Endothelial cell of umbilical vein (primary cell): ENCODE measurements around the gene NUDT5. TPM values are rescaled to one million over a fixed set of nuclear protein-coding genes. Genes with fewer than 3 reads are reported as not detected.
"Not testable (repeated sequence)": the region's sequence is repeated elsewhere in the genome, so short reads cannot be mapped to it uniquely, and the experiment has no call there.

Source experiments
- BruUV-seq: library from RNA; stranded (reverse); fragments of 400-500 nt; replicated peaks from 2 replicates; lab custom pipeline; 2021; lab: Mats Ljungman, UMichigan
- CTCF ChIA-PET: fragments of 300-600, 350-600 bp; sonication (Branson Sonifier 250); formaldehyde crosslinking; loops from one replicate; lab custom pipeline; 2021; ENCODE audit warnings: antibody characterized with exemption, inconsistent platforms; lab: Charles Lee
- POLR2A ChIA-PET: fragments of 300-600, 350-600 bp; sonication (Branson Sonifier 250); formaldehyde crosslinking; loops from one replicate; lab custom pipeline; 2021; ENCODE audit warnings: antibody characterized with exemption, inconsistent platforms; lab: Charles Lee
- DNase-seq: peaks from one replicate; pipeline ENCODE4 v3.0.0-alpha.2; 2011; ENCODE audit warnings: low read depth, low spot score
- FAIRE-seq: peaks from 2 replicates; lab custom pipeline; 2011; peaks lifted over from hg19 to GRCh38; lab: Jason Lieb, UNC
- H2AFZ ChIP-seq: 2 replicates; pipeline ENCODE4 v1.6.0; 2012; ENCODE audit warnings: low read depth, low read length, control low read depth, inconsistent platforms
- H3K27ac ChIP-seq: 2 replicates; pipeline ENCODE4 v1.5.1; 2011; ENCODE audit warnings: low read depth, mild to moderate bottlenecking, control low read depth, low read length, moderate library complexity; ENCODE audit not compliant: insufficient read depth
- H3K27me3 ChIP-seq, 2 experiments: 2 replicates each; pipeline versions ENCODE4 v1.6.0 to v1.6.1; 2011; ENCODE audit warnings: low read length in 2 of 2, mixed read lengths in 1 of 2; ENCODE audit not compliant: control insufficient read depth in 2 of 2, insufficient read depth in 2 of 2
- H3K36me3 ChIP-seq, 2 experiments: 2 replicates in 1 of 2; 3 replicates in 1 of 2; pipeline ENCODE4 v1.5.1; 2011; ENCODE audit warnings: low read length in 2 of 2, mild to moderate bottlenecking in 1 of 2, moderate library complexity in 1 of 2; ENCODE audit not compliant: control insufficient read depth in 2 of 2, insufficient read depth in 2 of 2; ENCODE audit errors: extremely low read depth in 1 of 2
- H3K4me1 ChIP-seq: 3 replicates; pipeline ENCODE4 v1.5.1; 2011; ENCODE audit warnings: mild to moderate bottlenecking, low read length; ENCODE audit not compliant: control insufficient read depth, insufficient read depth; ENCODE audit errors: extremely low read depth
- H3K4me2 ChIP-seq: 2 replicates; pipeline ENCODE4 v1.6.1; 2011; ENCODE audit warnings: low read length, control low read depth, mixed read lengths; ENCODE audit not compliant: insufficient read depth
- H3K4me3 ChIP-seq, 3 experiments: fragments of 200-600 bp in 1 of 3; sonication (generic), shearing (Covaris generic) in 1 of 3; replicated peaks in 1 of 3; 2 replicates each; pipeline ENCODE4 v1.5.1; 2011 to 2016; ENCODE audit warnings: control low read depth in 3 of 3, low read length in 3 of 3, mild to moderate bottlenecking in 2 of 3, inconsistent platforms in 1 of 3, low read depth in 1 of 3, moderate library complexity in 1 of 3; ENCODE audit not compliant: insufficient read depth in 1 of 3
- H3K79me2 ChIP-seq: 2 replicates; pipeline ENCODE4 v1.6.0; 2012; ENCODE audit warnings: low read length, inconsistent platforms; ENCODE audit not compliant: control insufficient read depth, insufficient read depth
- H3K9ac ChIP-seq: replicated peaks from 2 replicates; pipeline ENCODE3; 2011; ENCODE audit warnings: low read length, control low read depth; ENCODE audit not compliant: insufficient read depth; ENCODE audit errors: extremely low read depth
- H3K9me1 ChIP-seq: replicated peaks from 3 replicates; pipeline ENCODE4 v1.6.0; 2011; ENCODE audit warnings: mild to moderate bottlenecking, low read length; ENCODE audit not compliant: control insufficient read depth, insufficient read depth; ENCODE audit errors: extremely low read depth
- H3K9me3 ChIP-seq: replicated peaks from 2 replicates; pipeline ENCODE4 v1.5.1; 2012; ENCODE audit warnings: low read length, inconsistent platforms; ENCODE audit not compliant: control insufficient read depth, insufficient read depth
- H4K20me1 ChIP-seq: replicated peaks from 2 replicates; pipeline ENCODE3; 2011; ENCODE audit warnings: mild to moderate bottlenecking, low read length; ENCODE audit not compliant: control insufficient read depth, insufficient read depth; ENCODE audit errors: extremely low read depth
- MAX ChIP-seq: IDR thresholded peaks from 2 replicates; pipeline ENCODE4 v1.6.1; 2011; ENCODE audit not compliant: insufficient read depth, insufficient read length
- dilution Hi-C: fragments of 300-500 bp; cut with MboI; formaldehyde crosslinking; loops from one replicate; pipeline ENCODE4 v1.15.0; 2019; ENCODE audit warnings: low sequenced_read_pairs; ENCODE audit not compliant: extremely low pct_ligation_motif_present
- intact Hi-C: fragments of 100-400 bp; cut with micrococcal nuclease; formaldehyde crosslinking; loops from one replicate; pipeline ENCODE4 v1.10.0; 2022
- polyA plus RNA-seq, 4 experiments: library from polyadenylated mRNA; depleted of rRNA in 3 of 4; stranded (reverse) in 3 of 4; unstranded in 1 of 4; fragments of >200 nt; gene quantifications; 2 replicates each; pipeline versions ENCODE4 v1.2.1 to v1.2.3, GENCODE V29; 2011 to 2012; ENCODE audit warnings: missing spikeins in 1 of 4
- total RNA-seq: library from RNA; stranded (reverse); gene quantifications from 2 replicates; pipeline ENCODE4 v1.2.3, GENCODE V29; 2021

Gene NUDT5
- total and polyA plus RNA-seq, 2 donors (not counting 3 experiments of a cell fraction or from before 2014, with no cell fraction given) = 81.8 to 87.8 TPM

- DNase-seq, H3K4me3 ChIP-seq, H3K9me1 ChIP-seq, H2AFZ ChIP-seq, H3K9me3 ChIP-seq, H3K9ac ChIP-seq, H3K79me2 ChIP-seq, H3K27ac ChIP-seq, FAIRE-seq, H3K4me2 ChIP-seq, POLR2A ChIA-PET, CTCF ChIA-PET, H3K4me1 ChIP-seq, BruUV-seq, H3K27me3 ChIP-seq, H4K20me1 ChIP-seq, intact Hi-C loops, dilution Hi-C loops: not testable (repeated sequence)
- H3K36me3 ChIP-seq = peaks cover 20 to 21% of the 10 kb centered on the region in 2 experiments
These were observed 24.2 kb downstream of the NUDT5 start for GRCh38 chr10:12171512-12171911.

DNA sequence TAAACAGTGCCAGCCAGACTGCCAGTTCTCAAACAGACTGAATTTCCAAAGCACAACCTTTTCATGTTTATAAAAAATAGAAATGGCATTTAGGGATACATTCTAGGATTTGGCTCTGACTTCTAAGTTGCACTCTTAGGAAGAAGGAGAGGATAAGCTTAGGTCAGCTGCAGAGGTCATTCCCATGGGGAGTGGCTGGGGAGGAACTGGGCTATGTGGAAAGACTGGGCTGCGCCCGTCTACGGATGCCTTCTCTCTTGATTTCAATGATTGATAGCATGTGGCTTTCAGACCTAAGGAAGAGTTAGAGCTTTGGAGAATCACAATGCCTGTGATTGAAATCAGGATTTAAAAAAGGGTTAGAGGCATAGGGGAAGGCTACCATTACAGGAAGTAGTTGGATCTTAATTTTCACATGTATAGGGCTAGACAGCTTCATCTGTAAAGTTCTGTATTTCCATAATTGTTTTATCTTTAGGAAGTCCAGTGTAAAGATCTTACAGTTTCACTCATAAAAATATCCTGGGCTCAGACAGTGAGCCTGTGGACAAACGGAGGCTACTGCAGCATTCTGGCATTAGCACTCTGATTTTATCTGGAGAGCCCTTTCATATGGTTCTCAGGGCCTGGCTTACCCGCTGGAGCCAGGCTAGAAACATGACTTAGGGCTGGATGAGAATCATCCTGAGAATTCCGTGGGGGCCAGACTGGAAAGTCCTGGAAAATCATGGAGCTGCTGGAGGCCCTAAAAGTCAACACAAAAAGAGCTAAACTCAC lies 29.5 kb downstream of the NUDT5 start:
- Histone ChIP-seq H3K27me3 (no peaks in the 10 kb centered on the region), H3K27ac (no peak overlapping the region), H3K36me3 (peaks cover 17 to 22% of the 10 kb centered on the region in 2 experiments), H3K4me1 (no peaks in the 10 kb centered on the region), H3K4me2 (no peak overlapping the region), H4K20me1 (no peaks in the 10 kb centered on the region), H2AFZ (no peak overlapping the region), H3K4me3 (no peak overlapping the region), H3K9me3 (no peaks in the 10 kb centered on the region), H3K79me2 (no peaks in the 10 kb centered on the region), H3K9ac (no peak overlapping the region), H3K9me1 (no peaks in the 10 kb centered on the region)
- CTCF ChIA-PET = no interaction called here
- POLR2A ChIA-PET = no interaction called here
- DNase-seq (no peak), FAIRE-seq (no peak)
- intact Hi-C loops (no loop called here), dilution Hi-C loops (no loop called here)
- no peak for TF ChIP-seq MAX
- no TSS peak for BruUV-seq
